ENCODE results near the gene NATD1. TPM values are rescaled to one million over a fixed set of nuclear protein-coding genes. Genes with fewer than 3 reads are reported as not detected.
A peak's percentile ranks its signal among the peaks of the same experiment; 100 is the strongest.

Gene NATD1
- 4.2 TPM for total RNA-seq

GRCh38 chr17:21252796-21253645, at the start of gene NATD1:
Gene NATD1, minus strand, starts transcription at chr17:21253410. Its CDS starts 146 bp downstream, at chr17:21253264.
- H3K36me3 ChIP-seq, result no peaks in the 10 kb centered on the region
- intact Hi-C loops (cut with DNase I), result loop anchor here (10.0 kb wide), 1 partner anchor 252 kb away; no protein-coding TSS in a partner anchor
- peak within 1 kb of the TSS; percentile 56 to 75 for H3K4me3 ChIP-seq
- TF ChIP-seq POLR2AphosphoS5 (IDR thresholded peaks at IDR 0.05; ENCODE audit: insufficient read depth in 1 of 2, low read depth in 1 of 2), result peak; percentile 67 to 69
- TF ChIP-seq, protein P1, sequence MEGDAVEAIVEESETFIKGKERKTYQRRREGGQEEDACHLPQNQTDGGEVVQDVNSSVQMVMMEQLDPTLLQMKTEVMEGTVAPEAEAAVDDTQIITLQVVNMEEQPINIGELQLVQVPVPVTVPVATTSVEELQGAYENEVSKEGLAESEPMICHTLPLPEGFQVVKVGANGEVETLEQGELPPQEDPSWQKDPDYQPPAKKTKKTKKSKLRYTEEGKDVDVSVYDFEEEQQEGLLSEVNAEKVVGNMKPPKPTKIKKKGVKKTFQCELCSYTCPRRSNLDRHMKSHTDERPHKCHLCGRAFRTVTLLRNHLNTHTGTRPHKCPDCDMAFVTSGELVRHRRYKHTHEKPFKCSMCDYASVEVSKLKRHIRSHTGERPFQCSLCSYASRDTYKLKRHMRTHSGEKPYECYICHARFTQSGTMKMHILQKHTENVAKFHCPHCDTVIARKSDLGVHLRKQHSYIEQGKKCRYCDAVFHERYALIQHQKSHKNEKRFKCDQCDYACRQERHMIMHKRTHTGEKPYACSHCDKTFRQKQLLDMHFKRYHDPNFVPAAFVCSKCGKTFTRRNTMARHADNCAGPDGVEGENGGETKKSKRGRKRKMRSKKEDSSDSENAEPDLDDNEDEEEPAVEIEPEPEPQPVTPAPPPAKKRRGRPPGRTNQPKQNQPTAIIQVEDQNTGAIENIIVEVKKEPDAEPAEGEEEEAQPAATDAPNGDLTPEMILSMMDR (IDR thresholded peaks at IDR 0.05), result no peak
- peak in 1 of 2 donors; percentile 17 for TF ChIP-seq POLR2A (IDR thresholded peaks at IDR 0.05)
- H3K9me3 ChIP-seq, result no peaks in the 10 kb centered on the region
- peaks cover 32% of the 10 kb centered on the region for H3K4me1 ChIP-seq
- H3K27ac ChIP-seq, result peak within 1 kb of the TSS; percentile 76
- no peaks in the 10 kb centered on the region for H3K27me3 ChIP-seq
- DNase-seq (ENCODE audit: extremely low spot score in 2 of 2), result no peak

- H3K36me3 ChIP-seq, result peaks cover 0 to 51% of the 10 kb centered on the region in 2 donors
- intact Hi-C loops (cut with DNase I), result loop anchor here (5.0 kb wide), 1 partner anchor 465 kb away; no protein-coding TSS in a partner anchor
- DNase-seq (ENCODE audit: extremely low spot score in 2 of 2), result no peak
Observed at GRCh38 chr17:21301593-21302550, 48.7 kb upstream of the NATD1 start.

GRCh38 chr17:21300601-21301571, 47.7 kb upstream of the NATD1 start:
- DNase-seq (ENCODE audit: extremely low spot score in 2 of 2), result no peak
- no peaks in the 10 kb centered on the region for H3K9me3 ChIP-seq
- intact Hi-C loops (cut with DNase I), result loop anchor here (5.0 kb wide), 1 partner anchor 466 kb away; no protein-coding TSS in a partner anchor
- no peak overlapping the region for H3K27ac ChIP-seq
- no peak overlapping the region for H3K4me3 ChIP-seq
- no peaks in the 10 kb centered on the region for H3K4me1 ChIP-seq
- TF ChIP-seq POLR2A (IDR thresholded peaks at IDR 0.05) (no peak), POLR2AphosphoS5 (IDR thresholded peaks at IDR 0.05; ENCODE audit: insufficient read depth in 1 of 2, low read depth in 1 of 2) (no peak)
- TF ChIP-seq, protein P1 (IDR thresholded peaks at IDR 0.05), result no peak
- H3K36me3 ChIP-seq, result peaks cover 0 to 51% of the 10 kb centered on the region in 2 donors
- H3K27me3 ChIP-seq, result no peaks in the 10 kb centered on the region

More at GRCh38 chr17:21301593-21302550, 48.7 kb upstream of the NATD1 start:
- H3K27ac ChIP-seq, result no peak overlapping the region
- H3K4me3 ChIP-seq, result no peak overlapping the region
- H3K27me3 ChIP-seq, result no peaks in the 10 kb centered on the region
- H3K9me3 ChIP-seq, result no peaks in the 10 kb centered on the region
- no peaks in the 10 kb centered on the region for H3K4me1 ChIP-seq
- TF ChIP-seq POLR2A (IDR thresholded peaks at IDR 0.05) (no peak), POLR2AphosphoS5 (IDR thresholded peaks at IDR 0.05; ENCODE audit: insufficient read depth in 1 of 2, low read depth in 1 of 2) (no peak)
- TF ChIP-seq, protein P1 (IDR thresholded peaks at IDR 0.05), result no peak

- Histone ChIP-seq H3K27me3 (no peaks in the 10 kb centered on the region), H3K27ac (no peak overlapping the region), H3K36me3 (peaks cover 0 to 51% of the 10 kb centered on the region in 2 donors), H3K4me1 (no peaks in the 10 kb centered on the region), H3K4me3 (no peak overlapping the region), H3K9me3 (no peaks in the 10 kb centered on the region)
- DNase-seq (ENCODE audit: extremely low spot score in 2 of 2), result no peak
- TF ChIP-seq, protein P1 (IDR thresholded peaks at IDR 0.05), result no peak
- TF ChIP-seq POLR2A (IDR thresholded peaks at IDR 0.05), result no peak
- intact Hi-C loops (cut with DNase I), result loop anchor here (5.0 kb wide), 1 partner anchor 467 kb away; no protein-coding TSS in a partner anchor
Observed at GRCh38 chr17:21299981-21300600, 46.9 kb upstream of the NATD1 start.
